ENCODE data around the gene ZSWIM8. TPM values are rescaled to one million over a fixed set of nuclear protein-coding genes. Genes with fewer than 3 reads are reported as not detected.
A peak's percentile ranks its signal among the peaks of the same experiment; 100 is the strongest.

The ZSWIM8 gene
- polyA plus RNA-seq, 3 donors: 7.8 to 150 (median 19.2) TPM

DNA sequence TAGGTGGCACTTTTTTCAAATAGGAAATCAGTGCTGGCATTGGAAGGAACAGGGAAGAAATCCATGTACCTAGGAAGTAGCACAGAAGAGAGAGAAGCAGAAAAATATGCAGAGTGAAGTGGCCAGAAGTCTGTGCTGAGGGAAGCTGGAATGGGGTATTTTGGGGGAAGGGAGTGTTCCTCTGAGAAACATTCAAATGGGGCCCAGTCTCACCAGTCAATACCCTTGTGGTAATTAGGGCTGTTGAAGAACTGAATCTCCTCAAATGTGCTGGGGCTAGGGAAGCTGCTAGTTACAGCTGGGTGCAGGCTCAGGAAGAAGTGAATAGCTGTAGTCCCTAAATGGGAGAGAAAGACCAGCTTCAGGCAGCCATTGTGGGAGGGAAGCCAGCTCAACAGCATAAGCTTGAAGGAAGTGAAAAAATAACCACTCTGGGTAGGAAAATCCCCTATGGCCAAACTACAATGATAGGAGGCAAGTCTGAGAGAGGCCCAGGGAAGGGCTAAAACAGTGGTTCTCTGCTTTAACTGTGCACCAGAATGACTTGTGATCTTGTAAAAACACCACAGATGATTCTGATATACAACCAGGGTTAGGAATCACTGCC lies 18.4 kb downstream of the ZSWIM8 start:
- H3K27me3 Mint-ChIP-seq (ENCODE audit: low read depth in 3 of 3): no peaks in the 10 kb centered on the region
- peaks cover 22% of the 10 kb centered on the region for H3K4me1 Mint-ChIP-seq
- DNase-seq: peak in 1 of 3 donors; percentile 29
- H3K9me3 ChIP-seq (replicated peaks in 1 of 2; ENCODE audit: control insufficient read depth in 1 of 2, insufficient read depth in 1 of 2, low read length in 2 of 2): no peaks in the 10 kb centered on the region
- H3K9me3 Mint-ChIP-seq: peaks cover 0 to 1% (median 0%) of the 10 kb centered on the region in 7 donors
- H3K4me3 ChIP-seq (replicated peaks in 1 of 3; ENCODE audit: low read depth in 2 of 3, low read length in 3 of 3): no peak overlapping the region
- no peak overlapping the region for H3K4me3 Mint-ChIP-seq
- H3K4me2 ChIP-seq (replicated peaks; ENCODE audit: extremely low read depth, low read length, poor library complexity, severe bottlenecking): no peak overlapping the region
- peaks cover 85% of the 10 kb centered on the region for H4K20me1 ChIP-seq (ENCODE audit: insufficient read depth, low read length)
- peaks cover 94 to 100% of the 10 kb centered on the region in 2 donors for H3K36me3 ChIP-seq (replicated peaks in 1 of 2; ENCODE audit: control insufficient read depth in 1 of 2, insufficient read depth in 2 of 2, low read length in 2 of 2)
- H3K79me2 ChIP-seq (ENCODE audit: insufficient read depth, low read length): peaks cover 27% of the 10 kb centered on the region
- peak overlapping the region in 1 of 2 donors; percentile 58 for H3K27ac ChIP-seq (ENCODE audit: low read depth in 1 of 2, low read length in 2 of 2)
- H3K36me3 Mint-ChIP-seq: peaks cover 86 to 100% of the 10 kb centered on the region in 2 donors
- H2AFZ ChIP-seq (ENCODE audit: insufficient read depth, low read depth, low read length, poor library complexity, severe bottlenecking): no peak overlapping the region
- TF ChIP-seq, protein P1, sequence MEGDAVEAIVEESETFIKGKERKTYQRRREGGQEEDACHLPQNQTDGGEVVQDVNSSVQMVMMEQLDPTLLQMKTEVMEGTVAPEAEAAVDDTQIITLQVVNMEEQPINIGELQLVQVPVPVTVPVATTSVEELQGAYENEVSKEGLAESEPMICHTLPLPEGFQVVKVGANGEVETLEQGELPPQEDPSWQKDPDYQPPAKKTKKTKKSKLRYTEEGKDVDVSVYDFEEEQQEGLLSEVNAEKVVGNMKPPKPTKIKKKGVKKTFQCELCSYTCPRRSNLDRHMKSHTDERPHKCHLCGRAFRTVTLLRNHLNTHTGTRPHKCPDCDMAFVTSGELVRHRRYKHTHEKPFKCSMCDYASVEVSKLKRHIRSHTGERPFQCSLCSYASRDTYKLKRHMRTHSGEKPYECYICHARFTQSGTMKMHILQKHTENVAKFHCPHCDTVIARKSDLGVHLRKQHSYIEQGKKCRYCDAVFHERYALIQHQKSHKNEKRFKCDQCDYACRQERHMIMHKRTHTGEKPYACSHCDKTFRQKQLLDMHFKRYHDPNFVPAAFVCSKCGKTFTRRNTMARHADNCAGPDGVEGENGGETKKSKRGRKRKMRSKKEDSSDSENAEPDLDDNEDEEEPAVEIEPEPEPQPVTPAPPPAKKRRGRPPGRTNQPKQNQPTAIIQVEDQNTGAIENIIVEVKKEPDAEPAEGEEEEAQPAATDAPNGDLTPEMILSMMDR (IDR thresholded peaks at IDR 0.05): no peak
- intact Hi-C loops (cut with micrococcal nuclease): no loop called here
- peak overlapping the region; percentile 21 to 87 (median 58) for H3K27ac Mint-ChIP-seq
- peaks cover 0 to under 1% of the 10 kb centered on the region in 2 donors for H3K4me1 ChIP-seq (ENCODE audit: control insufficient read depth in 1 of 2, insufficient read depth in 2 of 2, low read length in 2 of 2)
- H3K27me3 ChIP-seq (ENCODE audit: control insufficient read depth in 2 of 2, insufficient read depth in 2 of 2, low read length in 2 of 2): no peaks in the 10 kb centered on the region
- H3K9ac ChIP-seq (ENCODE audit: insufficient read depth, low read length, poor library complexity, severe bottlenecking): no peak overlapping the region

DNA sequence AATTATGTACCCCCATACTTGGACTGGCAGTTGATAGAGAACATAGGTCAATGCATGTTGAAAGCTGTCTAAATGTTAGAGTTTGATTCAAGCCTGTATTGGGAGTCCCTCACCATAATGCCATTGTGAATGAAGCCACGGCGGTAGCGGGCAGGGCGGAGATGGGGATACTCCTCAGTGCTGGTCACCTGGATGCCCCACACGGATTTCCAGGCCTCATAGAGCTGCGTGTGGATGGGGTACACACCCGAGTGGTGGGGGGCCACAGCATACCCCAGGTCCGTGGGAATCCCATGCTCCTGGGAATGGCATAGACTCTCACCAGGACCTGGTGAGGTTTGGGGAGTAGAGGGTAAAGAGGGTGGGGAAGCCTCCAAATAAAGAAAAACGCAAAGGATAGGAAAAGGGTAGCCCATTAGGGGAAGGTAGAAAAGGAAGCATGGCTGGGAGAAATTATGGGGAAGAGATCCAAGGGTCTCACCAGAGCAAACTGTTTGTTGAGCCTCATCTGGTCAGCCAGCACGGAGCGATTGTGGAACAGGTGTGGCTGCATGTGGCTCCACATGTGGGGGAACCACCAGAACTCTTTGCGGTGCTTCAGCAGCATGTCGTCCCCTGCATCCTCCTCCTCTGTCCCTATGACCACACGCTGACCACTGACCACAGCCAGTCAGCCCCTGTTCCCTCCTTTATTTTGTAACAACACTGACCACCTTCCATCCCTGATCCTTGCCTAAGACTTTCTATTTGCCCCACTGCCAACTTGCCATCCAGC lies 21.0 kb downstream of the ZSWIM8 start:
- WGBS (ENCODE audit: insufficient coverage): 96% methylated on average over 13 of the region's 14 CpGs
- H3K27ac ChIP-seq (ENCODE audit: low read depth in 1 of 2, low read length in 2 of 2): peak overlapping the region in 1 of 2 donors; percentile 46
- H3K9me3 ChIP-seq (replicated peaks in 1 of 2; ENCODE audit: control insufficient read depth in 1 of 2, insufficient read depth in 1 of 2, low read length in 2 of 2): no peaks in the 10 kb centered on the region
- Mint-ChIP-seq H3K27ac (peak overlapping the region in 4 of 7 donors; percentile 7 to 58 (median 38)), H3K9me3 (peaks cover 0 to 1% (median 0%) of the 10 kb centered on the region in 7 donors), H3K4me3 (no peak overlapping the region), H3K27me3 (ENCODE audit: low read depth in 3 of 3) (no peaks in the 10 kb centered on the region), H3K36me3 (peaks cover 79 to 84% of the 10 kb centered on the region in 2 donors), H3K4me1 (peaks cover 40% of the 10 kb centered on the region)
- H3K4me1 ChIP-seq (ENCODE audit: control insufficient read depth in 1 of 2, insufficient read depth in 2 of 2, low read length in 2 of 2): peaks cover 15 to 20% of the 10 kb centered on the region in 2 donors
- peaks cover 79 to 82% of the 10 kb centered on the region in 2 donors for H3K36me3 ChIP-seq (replicated peaks in 1 of 2; ENCODE audit: control insufficient read depth in 1 of 2, insufficient read depth in 2 of 2, low read length in 2 of 2)
- H3K4me2 ChIP-seq (replicated peaks; ENCODE audit: extremely low read depth, low read length, poor library complexity, severe bottlenecking): no peak overlapping the region
- H3K79me2 ChIP-seq (ENCODE audit: insufficient read depth, low read length): peaks cover 53% of the 10 kb centered on the region
- H3K27me3 ChIP-seq (ENCODE audit: control insufficient read depth in 2 of 2, insufficient read depth in 2 of 2, low read length in 2 of 2): no peaks in the 10 kb centered on the region
- no peak overlapping the region for H3K9ac ChIP-seq (ENCODE audit: insufficient read depth, low read length, poor library complexity, severe bottlenecking)
- no peak overlapping the region for H2AFZ ChIP-seq (ENCODE audit: insufficient read depth, low read depth, low read length, poor library complexity, severe bottlenecking)
- TF ChIP-seq, protein P1 (IDR thresholded peaks at IDR 0.05): no peak
- H4K20me1 ChIP-seq (ENCODE audit: insufficient read depth, low read length): peaks cover 62% of the 10 kb centered on the region
- H3K4me3 ChIP-seq (replicated peaks in 1 of 3; ENCODE audit: low read depth in 2 of 3, low read length in 3 of 3): no peak overlapping the region
- no peak for DNase-seq
- intact Hi-C loops (cut with micrococcal nuclease): no loop called here
